IMR-90 (cell line): ENCODE measurements around the gene DCANP1. TPM values are rescaled to one million over a fixed set of nuclear protein-coding genes. Genes with fewer than 3 reads are reported as not detected.

Source experiments
- ATAC-seq: fragments of 200-7000 bp; cut with Tn5 transposase; 2 replicates; pipeline ENCODE4 v1.9.1; 2020; ENCODE audit warnings: low read depth, mild to moderate bottlenecking, moderate library complexity
- BruUV-seq: library from RNA; stranded (reverse); fragments of 400-500 nt; replicated peaks from 2 replicates; lab custom pipeline; 2021; lab: Mats Ljungman, UMichigan
- CTCF ChIA-PET: fragments of 300-600 bp; formaldehyde crosslinking; extraction: SDS; loops from one replicate; lab custom pipeline; 2021; ENCODE audit warnings: antibody characterized with exemption; lab: Yijun Ruan, JAX
- POLR2A ChIA-PET: fragments of 300-600 bp; sonication (Branson Sonifier 250); formaldehyde crosslinking; loops from one replicate; lab custom pipeline; 2022; ENCODE audit warnings: antibody characterized with exemption; ENCODE audit not compliant: unreplicated experiment; lab: Charles Lee
- DNase-seq: peaks from one replicate; pipeline ENCODE4 v3.0.0; 2013
- H2AFZ ChIP-seq: replicated peaks from 2 replicates; pipeline ENCODE3; 2013; ENCODE audit warnings: low read length, mild to moderate bottlenecking; ENCODE audit not compliant: poor library complexity
- H2AK5ac ChIP-seq: 2 replicates; pipeline ENCODE4 v1.6.1; 2013; ENCODE audit warnings: low read depth, low read length, inconsistent platforms
- H2AK9ac ChIP-seq: replicated peaks from 2 replicates; pipeline ENCODE3; 2013; ENCODE audit warnings: mild to moderate bottlenecking, low read depth, low read length, moderate library complexity; ENCODE audit not compliant: poor library complexity
- H2BK120ac ChIP-seq: 2 replicates; pipeline ENCODE4 v1.6.1; 2013; ENCODE audit warnings: low read depth, low read length, inconsistent platforms
- H2BK15ac ChIP-seq: 3 replicates; pipeline ENCODE4 v1.6.1; 2013; ENCODE audit warnings: low read depth, low read length, inconsistent platforms
- H2BK20ac ChIP-seq: 2 replicates; pipeline ENCODE4 v1.6.1; 2013; ENCODE audit warnings: low read depth, mild to moderate bottlenecking, inconsistent platforms, low read length, moderate library complexity
- H2BK5ac ChIP-seq: 2 replicates; pipeline ENCODE4 v1.6.1; 2013; ENCODE audit warnings: mild to moderate bottlenecking, low read depth, low read length, inconsistent platforms; ENCODE audit not compliant: poor library complexity, severe bottlenecking
- H3K14ac ChIP-seq: replicated peaks from 2 replicates; pipeline ENCODE4 v1.6.1; 2013; ENCODE audit warnings: low read depth, low read length, inconsistent platforms
- H3K18ac ChIP-seq: 2 replicates; pipeline ENCODE4 v1.6.1; 2013; ENCODE audit warnings: low read depth, low read length, control low read depth
- H3K23ac ChIP-seq: 2 replicates; pipeline ENCODE4 v1.6.1; 2013; ENCODE audit warnings: low read depth, low read length, inconsistent platforms
- H3K27ac ChIP-seq: 2 replicates; pipeline ENCODE4 v1.5.1; 2013; ENCODE audit warnings: mild to moderate bottlenecking, control low read depth, low read length; ENCODE audit not compliant: insufficient read depth
- H3K27me3 ChIP-seq: 2 replicates; pipeline ENCODE4 v1.6.1; 2013; ENCODE audit warnings: low read length; ENCODE audit not compliant: control insufficient read depth, insufficient read depth
- H3K36me3 ChIP-seq: 2 replicates; pipeline ENCODE4 v1.6.1; 2013; ENCODE audit warnings: low read length, mixed read lengths; ENCODE audit not compliant: control insufficient read depth, insufficient read depth
- H3K4ac ChIP-seq: 2 replicates; pipeline ENCODE4 v1.6.1; 2013; ENCODE audit warnings: low read depth, low read length, inconsistent platforms
- H3K4me1 ChIP-seq: 2 replicates; pipeline ENCODE4 v1.6.1; 2013; ENCODE audit warnings: low read length, mixed read lengths; ENCODE audit not compliant: control insufficient read depth, insufficient read depth
- H3K4me2 ChIP-seq: 2 replicates; pipeline ENCODE4 v1.6.1; 2013; ENCODE audit warnings: low read depth, mild to moderate bottlenecking, control low read depth, low read length, moderate library complexity
- H3K4me3 ChIP-seq: 2 replicates; pipeline ENCODE4 v1.5.1; 2013; ENCODE audit warnings: low read depth, mild to moderate bottlenecking, control low read depth, low read length, moderate library complexity; ENCODE audit not compliant: insufficient read depth
- H3K56ac ChIP-seq: 2 replicates; pipeline ENCODE4 v1.6.1; 2013; ENCODE audit warnings: low read length, inconsistent platforms; ENCODE audit not compliant: insufficient read depth; ENCODE audit errors: extremely low read depth
- H3K79me1 ChIP-seq, 2 experiments: 2 replicates each; pipeline ENCODE4 v1.6.1; 2013; ENCODE audit warnings: low read length in 2 of 2, inconsistent platforms in 1 of 2, low read depth in 1 of 2
- H3K9ac ChIP-seq: 2 replicates; pipeline ENCODE4 v1.6.1; 2013; ENCODE audit warnings: low read depth, low read length, control low read depth
- H3K9me1 ChIP-seq: 2 replicates; pipeline ENCODE4 v1.6.1; 2013; ENCODE audit warnings: low read length, inconsistent platforms; ENCODE audit not compliant: insufficient read depth
- H3K9me3 ChIP-seq: 2 replicates; pipeline ENCODE4 v1.6.1; 2013; ENCODE audit warnings: low read length; ENCODE audit not compliant: control insufficient read depth, insufficient read depth
- H4K20me1 ChIP-seq: 2 replicates; pipeline ENCODE4 v1.6.1; 2013; ENCODE audit warnings: low read length, inconsistent platforms; ENCODE audit not compliant: insufficient read depth
- H4K5ac ChIP-seq: 2 replicates; pipeline ENCODE4 v1.6.1; 2013; ENCODE audit warnings: mild to moderate bottlenecking, low read depth, low read length, control low read depth
- H4K8ac ChIP-seq, 2 experiments: 2 replicates each; pipeline ENCODE4 v1.6.1; 2013; ENCODE audit warnings: low read depth in 2 of 2, low read length in 2 of 2, control low read depth in 1 of 2, inconsistent platforms in 1 of 2
- H4K91ac ChIP-seq: 2 replicates; pipeline ENCODE4 v1.6.1; 2013; ENCODE audit warnings: low read depth, low read length, inconsistent platforms; ENCODE audit not compliant: insufficient read depth
- BHLHE40 ChIP-seq: fragments of 150-350 bp; IDR thresholded peaks from 2 replicates; pipeline ENCODE4 v1.6.1; 2016; ENCODE audit warnings: mild to moderate bottlenecking, low read depth, low read length
- CEBPB ChIP-seq: IDR thresholded peaks from 2 replicates; pipeline ENCODE4 v1.6.1; 2012; ENCODE audit warnings: low read depth, low read length, improper control_type of control experiment
- CHD1 ChIP-seq: IDR thresholded peaks from 2 replicates; pipeline ENCODE4 v1.6.1; 2012; ENCODE audit warnings: low read depth, low read length, improper control_type of control experiment
- CTCF ChIP-seq: conservative IDR thresholded peaks from 2 replicates; pipeline ENCODE4 v1.5.1; 2012; ENCODE audit warnings: mild to moderate bottlenecking, low read depth, low read length, improper control_type of control experiment
- ELK1 ChIP-seq: fragments of 150-350 bp; IDR thresholded peaks from 2 replicates; pipeline ENCODE4 v1.6.1; 2016; ENCODE audit warnings: low read depth, mild to moderate bottlenecking, low read length, moderate library complexity, borderline replicate concordance
- FOS ChIP-seq: fragments of 150-350 bp; IDR thresholded peaks from 2 replicates; pipeline ENCODE4 v1.6.1; 2016; ENCODE audit warnings: low read depth, low read length
- MAFK ChIP-seq: IDR thresholded peaks from 2 replicates; pipeline ENCODE4 v1.6.1; 2012; ENCODE audit warnings: low read depth, low read length, improper control_type of control experiment
- MAZ ChIP-seq: IDR thresholded peaks from 2 replicates; pipeline ENCODE4 v1.6.1; 2012; ENCODE audit warnings: low read depth, mild to moderate bottlenecking, low read length, improper control_type of control experiment, moderate library complexity, borderline replicate concordance
- MXI1 ChIP-seq: IDR thresholded peaks from 2 replicates; pipeline ENCODE4 v1.6.1; 2012; ENCODE audit warnings: low read depth, mild to moderate bottlenecking, low read length, moderate library complexity, borderline replicate concordance
- NFE2L2 ChIP-seq: fragments of 150-350 bp; IDR thresholded peaks from 2 replicates; pipeline ENCODE4 v1.6.1; 2016; ENCODE audit warnings: low read depth, mild to moderate bottlenecking, low read length
- POLR2A ChIP-seq: IDR thresholded peaks from 2 replicates; pipeline ENCODE4 v1.6.1; 2012; ENCODE audit warnings: mild to moderate bottlenecking, low read depth, low read length
- RAD21 ChIP-seq: IDR thresholded peaks from 2 replicates; pipeline ENCODE4 v1.6.1; 2012; ENCODE audit warnings: low read length, improper control_type of control experiment
- RCOR1 ChIP-seq: IDR thresholded peaks from 2 replicates; pipeline ENCODE4 v1.6.1; 2012; ENCODE audit warnings: mild to moderate bottlenecking, low read length, improper control_type of control experiment; ENCODE audit not compliant: insufficient replicate concordance
- RFX5 ChIP-seq: IDR thresholded peaks from 2 replicates; pipeline ENCODE4 v1.8.0; 2012; ENCODE audit warnings: low read depth, mild to moderate bottlenecking, low read length, moderate library complexity
- SMC3 ChIP-seq: fragments of 150-350 bp; IDR thresholded peaks from 2 replicates; pipeline ENCODE4 v1.6.1; 2016; ENCODE audit warnings: low read depth, mild to moderate bottlenecking, antibody characterized with exemption, low read length, moderate library complexity
- USF2 ChIP-seq: fragments of 150-350 bp; IDR thresholded peaks from 2 replicates; pipeline ENCODE4 v1.6.1; 2017; ENCODE audit warnings: mild to moderate bottlenecking, antibody characterized with exemption, low read length, low read depth
- WGBS, 2 experiments: methylation state at CpG; one replicate each; pipeline versions ENCODE4 v1.1.5 to v1.1.7; 2013; ENCODE audit warnings: missing lambda C conversion rate in 2 of 2; ENCODE audit not compliant: insufficient read length in 1 of 2; ENCODE audit errors: extremely low coverage in 2 of 2; 5-methylcytosine and 5-hydroxymethylcytosine counted together
- dilution Hi-C: fragments of 300-500 bp; cut with HindIII; formaldehyde crosslinking; loops from one replicate; pipeline ENCODE4 v1.14.3; 2018; ENCODE audit warnings: low sequenced_read_pairs; ENCODE audit not compliant: unreplicated experiment
- in situ Hi-C: fragments of 300-500 bp; cut with MboI; formaldehyde crosslinking; loops from 3 replicates; pipeline ENCODE4 v1.14.3; 2019; ENCODE audit warnings: low sequenced_read_pairs, inconsistent platforms, mixed read lengths
- intact Hi-C: fragments of 100-400 bp; cut with micrococcal nuclease; formaldehyde crosslinking; loops from 2 replicates; pipeline ENCODE4 v1.10.0; 2022
- polyA plus RNA-seq, 3 experiments: library from polyadenylated mRNA; depleted of rRNA; stranded (reverse); fragments of >200 nt; gene quantifications; 2 replicates each; pipeline ENCODE4 v1.2.3, GENCODE V29; 2012; ENCODE audit warnings: low replicate concordance in 1 of 3
- total RNA-seq: library from RNA; depleted of rRNA; stranded (reverse); fragments of >200 nt; gene quantifications from 2 replicates; pipeline ENCODE4 v1.2.3, GENCODE V29; 2012

DCANP1 gene
- total and polyA plus RNA-seq, 2 of the 4 experiments (the other 2 are of a cell fraction): not detected

GRCh38 chr5:135477613-135478066 lies 30.5 kb upstream of the DCANP1 start:
- Histone ChIP-seq H3K4me2 (no peak overlapping the region), H4K8ac (no peak overlapping the region), H4K20me1 (no peaks in the 10 kb centered on the region; the same call in 1 of the 2 replicates), H3K14ac (no peak overlapping the region), H2BK5ac (no peak overlapping the region), H2AFZ (no peak overlapping the region), H3K27ac (no peak overlapping the region), H3K4ac (no peak overlapping the region), H3K18ac (no peak overlapping the region), H3K9me3 (no peaks in the 10 kb centered on the region; the same call in 1 of the 2 replicates), H3K23ac (no peak overlapping the region), H2BK20ac (no peak overlapping the region), H2BK15ac (no peak overlapping the region), H2AK5ac (no peak overlapping the region), H4K91ac (no peak overlapping the region), H3K4me1 (no peaks in the 10 kb centered on the region), H4K5ac (no peak overlapping the region), H3K36me3 (no peaks in the 10 kb centered on the region), H2BK120ac (no peak overlapping the region), H3K27me3 (peaks cover 69% of the 10 kb centered on the region), H3K9me1 (peaks cover 5% of the 10 kb centered on the region; the same call in 1 of the 2 replicates), H3K9ac (no peak overlapping the region), H3K4me3 (no peak overlapping the region), H3K56ac (no peak overlapping the region), H3K79me1 (no peaks in the 10 kb centered on the region), H2AK9ac (no peak overlapping the region)
- no TSS peak for BruUV-seq
- CTCF ChIA-PET: interaction anchor here (0.7 to 1.9 kb wide), 2 partner anchors 11 to 74 kb away, joined by 4 read pairs; no protein-coding TSS in a partner anchor
- no peak for ATAC-seq
- no CpG with 5 or more reads among the region's 14 CpGs for WGBS, 2 experiments
- dilution Hi-C loops: no loop called here
- in situ Hi-C loops: no loop called here
- no peak for DNase-seq
- intact Hi-C loops: no loop called here
- POLR2A ChIA-PET: no interaction called here
- no peak for TF ChIP-seq POLR2A
- no peak for TF ChIP-seq RFX5
- no peak for TF ChIP-seq ELK1
- no peak for TF ChIP-seq FOS
- TF ChIP-seq USF2: no peak
- no peak for TF ChIP-seq MAZ
- TF ChIP-seq RCOR1: no peak
- no peak for TF ChIP-seq CHD1
- TF ChIP-seq NFE2L2: no peak
- TF ChIP-seq CTCF: no peak
- no peak for TF ChIP-seq SMC3
- TF ChIP-seq MAFK: no peak
- no peak for TF ChIP-seq CEBPB
- no peak for TF ChIP-seq RAD21
- TF ChIP-seq BHLHE40: no peak
- no peak for TF ChIP-seq MXI1
